GM12878 (cell line): ENCODE results near the gene BBOF1. TPM values are rescaled to one million over a fixed set of nuclear protein-coding genes. Genes with fewer than 3 reads are reported as not detected.

Experiments used
- ATAC-seq: fragments of 200-7000 bp; cut with Tn5 transposase; 3 replicates; pipeline ENCODE4 v1.9.1; 2020; ENCODE audit warnings: mild to moderate bottlenecking, moderate library complexity
- Bru-seq: library from RNA; stranded (reverse); fragments of 400-500 nt; gene quantifications from one replicate; lab custom pipeline; 2021; lab: Mats Ljungman, UMichigan
- BruChase-seq, 2 experiments: library from RNA; stranded (reverse); fragments of 400-500 nt; gene quantifications; one replicate each; lab custom pipeline; 2021; lab: Mats Ljungman, UMichigan
- BruUV-seq: library from RNA; stranded (reverse); fragments of 400-500 nt; replicated peaks from 2 replicates; lab custom pipeline; 2021; lab: Mats Ljungman, UMichigan
- CTCF ChIA-PET: fragments of 300-600 bp; sonication (Branson Sonifier 250); formaldehyde crosslinking; extraction: SDS; loops from one replicate; lab custom pipeline; 2021; ENCODE audit warnings: inconsistent platforms; lab: Yijun Ruan, JAX
- POLR2A ChIA-PET: fragments of 350-600 bp; formaldehyde crosslinking; extraction: SDS; loops from one replicate; lab custom pipeline; 2021; ENCODE audit warnings: inconsistent platforms; lab: Charles Lee
- RAD21 ChIA-PET: fragments of 300-600 bp; sonication (Branson Sonifier 250); formaldehyde crosslinking; loops from one replicate; lab custom pipeline; 2023; ENCODE audit warnings: antibody characterized with exemption; ENCODE audit not compliant: unreplicated experiment; lab: Charles Lee
- SMC1A ChIA-PET: fragments of 300-600 bp; sonication (Branson Sonifier 250); formaldehyde crosslinking; loops from one replicate; lab custom pipeline; 2023; ENCODE audit not compliant: unreplicated experiment, uncharacterized antibody; lab: Charles Lee
- DNase-seq: peaks from one replicate; pipeline ENCODE4 v3.0.0-alpha.2; 2011; ENCODE audit warnings: low read depth, low spot score
- FAIRE-seq: peaks from 3 replicates; lab custom pipeline; 2011; peaks lifted over from hg19 to GRCh38; lab: Jason Lieb, UNC
- H2AFZ ChIP-seq: 2 replicates; pipeline ENCODE4 v1.6.0; 2011; ENCODE audit warnings: low read depth, low read length, control low read depth; ENCODE audit not compliant: control insufficient read depth
- H3K27ac ChIP-seq: 2 replicates; pipeline ENCODE4 v1.5.1; 2011; ENCODE audit warnings: control low read depth; ENCODE audit not compliant: control insufficient read depth, insufficient read depth
- H3K27me3 ChIP-seq, 2 experiments: replicated peaks in 1 of 2; 2 replicates each; pipeline versions ENCODE4 v1.6.0 to v1.6.1; 2011; ENCODE audit warnings: low read length in 1 of 2; ENCODE audit not compliant: control insufficient read depth in 2 of 2, insufficient read depth in 2 of 2
- H3K36me3 ChIP-seq, 2 experiments: 2 replicates each; pipeline ENCODE4 v1.5.1; 2011; ENCODE audit warnings: low read length in 1 of 2; ENCODE audit not compliant: control insufficient read depth in 2 of 2, insufficient read depth in 2 of 2
- H3K4me1 ChIP-seq: 2 replicates; pipeline ENCODE4 v1.6.1; 2011; ENCODE audit warnings: mild to moderate bottlenecking, low read length, moderate library complexity, mixed read lengths; ENCODE audit not compliant: control insufficient read depth, insufficient read depth
- H3K4me2 ChIP-seq: 2 replicates; pipeline ENCODE4 v1.6.0; 2011; ENCODE audit warnings: control low read depth; ENCODE audit not compliant: control insufficient read depth, insufficient read depth
- H3K4me3 ChIP-seq: fragments of 200-600 bp; sonication (generic); 2 replicates; pipeline ENCODE4 v1.5.1; 2016
- H3K79me2 ChIP-seq: 2 replicates; pipeline ENCODE4 v1.6.0; 2011; ENCODE audit warnings: low read length; ENCODE audit not compliant: control insufficient read depth, insufficient read depth
- H3K9ac ChIP-seq: 2 replicates; pipeline ENCODE4 v1.8.0; 2011; ENCODE audit warnings: low read length, control low read depth, mixed read lengths; ENCODE audit not compliant: control insufficient read depth, insufficient read depth
- H3K9me3 ChIP-seq: replicated peaks from 3 replicates; pipeline ENCODE4 v1.5.1; 2011; ENCODE audit warnings: mild to moderate bottlenecking, low read length; ENCODE audit not compliant: control insufficient read depth, insufficient read depth
- H4K20me1 ChIP-seq: 2 replicates; pipeline ENCODE4 v1.6.0; 2011; ENCODE audit not compliant: control insufficient read depth, insufficient read depth
- ASH2L ChIP-seq: fragments of 300-600, 200-600 bp; sonication (generic); IDR thresholded peaks from 2 replicates; pipeline ENCODE4 v1.6.1; 2017; ENCODE audit warnings: low read depth, mild to moderate bottlenecking, borderline replicate concordance
- ATF2 ChIP-seq: IDR thresholded peaks from 2 replicates; pipeline ENCODE4 v1.6.1; 2012; ENCODE audit warnings: low read length, inconsistent platforms
- ATF3 ChIP-seq: IDR thresholded peaks from 2 replicates; pipeline ENCODE4 v1.6.1; 2011; ENCODE audit warnings: low read depth, mild to moderate bottlenecking, low read length, moderate library complexity, borderline replicate concordance; ENCODE audit errors: extremely low read depth
- BCL11A ChIP-seq: IDR thresholded peaks from 2 replicates; pipeline ENCODE4 v1.6.1; 2011; ENCODE audit warnings: low read depth, low read length
- ELK1 ChIP-seq: IDR thresholded peaks from 2 replicates; pipeline ENCODE4 v1.6.1; 2012; ENCODE audit warnings: low read depth, low read length, improper control_type of control experiment
- ESRRA ChIP-seq: IDR thresholded peaks from 2 replicates; pipeline ENCODE4 v1.6.1; 2012; ENCODE audit warnings: mild to moderate bottlenecking, low read length, improper control_type of control experiment
- FOXK2 ChIP-seq: fragments of 450-650 bp; IDR thresholded peaks from 2 replicates; pipeline ENCODE4 v1.6.1; 2017; ENCODE audit warnings: mild to moderate bottlenecking, moderate library complexity
- HCFC1 ChIP-seq: fragments of 150-350 bp; IDR thresholded peaks from 2 replicates; pipeline ENCODE4 v1.6.1; 2014; ENCODE audit warnings: low read length
- MTA3 ChIP-seq: IDR thresholded peaks from 2 replicates; pipeline ENCODE4 v1.6.1; 2012; ENCODE audit warnings: low read length, inconsistent platforms, borderline replicate concordance
- MYC ChIP-seq: IDR thresholded peaks from 2 replicates; pipeline ENCODE4 v1.6.1; 2011; ENCODE audit warnings: mild to moderate bottlenecking, low read length, moderate library complexity, inconsistent platforms; ENCODE audit not compliant: insufficient read depth, insufficient replicate concordance, insufficient read length, severe bottlenecking
- NFXL1 ChIP-seq: fragments of 450-650 bp; IDR thresholded peaks from 2 replicates; pipeline ENCODE4 v1.6.1; 2017; ENCODE audit warnings: antibody characterized with exemption, mild to moderate bottlenecking, borderline replicate concordance
- PBX3 ChIP-seq: IDR thresholded peaks from 2 replicates; pipeline ENCODE4 v1.6.1; 2011; ENCODE audit warnings: mild to moderate bottlenecking, low read depth, low read length, moderate library complexity; ENCODE audit not compliant: insufficient replicate concordance
- POU2F2 ChIP-seq: IDR thresholded peaks from 3 replicates; pipeline ENCODE4 v1.6.1; 2011; ENCODE audit warnings: low read depth, mild to moderate bottlenecking, low read length, borderline replicate concordance
- YY1 ChIP-seq: IDR thresholded peaks from 2 replicates; pipeline ENCODE4 v1.6.1; 2011; ENCODE audit warnings: low read depth, mild to moderate bottlenecking, low read length
- ZNF274 ChIP-seq: IDR thresholded peaks from one replicate; pipeline ENCODE4 v1.8.0; 2011; ENCODE audit not compliant: insufficient read length, insufficient read depth
- WGBS: methylation state at CpG from one replicate; pipeline ENCODE4 v1.1.6; 2016; ENCODE audit warnings: low lambda C conversion rate; ENCODE audit not compliant: insufficient replicate concordance, insufficient coverage; ENCODE audit errors: missing lambda C conversion rate; 5-methylcytosine and 5-hydroxymethylcytosine counted together
- in situ Hi-C: fragments of 300-500 bp; cut with MboI; formaldehyde crosslinking; loops from 9 replicates; pipeline ENCODE4 v1.14.3; 2018; ENCODE audit warnings: mixed read lengths
- intact Hi-C: fragments of 100-400 bp; cut with micrococcal nuclease; formaldehyde crosslinking; loops from one replicate; pipeline ENCODE4 v1.14.2; 2022; ENCODE audit not compliant: unreplicated experiment
- long read RNA-seq, 2 experiments: library from polyadenylated mRNA; unstranded; transcript quantifications; one replicate each; pipeline ENCODE4 v2.0.0, GENCODE V29; 2019 to 2020
- polyA minus RNA-seq, 3 experiments: library from RNA; depleted of rRNA, polyadenylated mRNA; stranded (reverse); fragments of >200 nt; gene quantifications; 2 replicates each; pipeline ENCODE4 v1.2.3, GENCODE V29; 2011
- polyA plus RNA-seq, 11 experiments: library from polyadenylated mRNA; depleted of rRNA in 4 of 11; unstranded in 6 of 11; stranded (reverse) in 5 of 11; fragments of >200 nt; fragmentation: Nextera tagmentation in 4 of 11; fragmentation: Illumina TruSeq in 1 of 11; extraction: Ambion mirVana in 4 of 11; extraction: Trizol in 1 of 11; gene quantifications; 1 replicate in 1 of 11; 2 replicates in 10 of 11; pipeline versions ENCODE4 v1.2.1 to v1.2.3, GENCODE V29; 2011 to 2016; ENCODE audit warnings: inconsistent platforms in 2 of 11, missing spikeins in 2 of 11, low read depth in 1 of 11
- total RNA-seq, 4 experiments: library from RNA; depleted of rRNA in 3 of 4; stranded (reverse); fragments of >200 nt in 3 of 4; fragmentation: Illumina TruSeq in 1 of 4; extraction: Trizol in 1 of 4; gene quantifications; 2 replicates each; pipeline versions ENCODE4 v1.2.1 to v1.2.3, GENCODE V29; 2013 to 2021

Gene BBOF1
- total RNA-seq (2013; cell fraction: nucleolus; rRNA removed), result 3.1 and 3.9 TPM in 2 replicates
- total RNA-seq (2014; rRNA removed), result 0.79 and 1.6 TPM in 2 replicates
- total RNA-seq (2014; rRNA removed; fragmentation: Illumina TruSeq; extraction: Trizol), result 2.4 and 2.6 TPM in 2 replicates
- total RNA-seq (2021), result 0.64 and 0.77 TPM in 2 replicates
- 0.84 TPM for polyA plus RNA-seq (2011; ENCODE audit: low read depth)
- 0.50 and 0.58 TPM in 2 replicates for polyA plus RNA-seq (2011; rRNA removed)
- polyA plus RNA-seq (2011; cell fraction: cytosol; rRNA removed), result 0.10 and 0.18 TPM in 2 replicates
- 0.33 and 0.42 TPM in 2 replicates for polyA plus RNA-seq (2011; cell fraction: nucleus; rRNA removed)
- polyA plus RNA-seq (2012), result 0.58 and 0.83 TPM in 2 replicates
- 1.3 and 2.1 TPM in 2 replicates for polyA plus RNA-seq (2014; fragmentation: Illumina TruSeq; extraction: Trizol)
- under 1 TPM; 0.60 to 0.69 TPM for polyA plus RNA-seq (2014; fragmentation: Nextera tagmentation; extraction: Ambion mirVana)
- 0.34 and 1.3 TPM in 2 replicates for polyA plus RNA-seq (2014; rRNA removed)
- polyA plus RNA-seq (2016; fragmentation: Nextera tagmentation; extraction: Ambion mirVana), result 1 to 10 TPM in 1 of 2 experiments, under 1 TPM in 1; 0.79 to 1.4 TPM
- 0.15 and 0.22 TPM in 2 replicates for polyA minus RNA-seq (2011; rRNA and poly(A)+ RNA removed)
- polyA minus RNA-seq (2011; cell fraction: cytosol; rRNA and poly(A)+ RNA removed), result not detected in 2 replicates
- polyA minus RNA-seq (2011; cell fraction: nucleus; rRNA and poly(A)+ RNA removed), result not detected in 2 replicates
- percentile 28 among the genes with signal in this experiment for Bru-seq, nascent RNA
- percentile 24 among the genes with signal in this experiment for BruChase-seq, experiment 1, labeled RNA remaining after a 6-hour chase
- percentile 25 among the genes with signal in this experiment for BruChase-seq, experiment 2, labeled RNA remaining after a 2-hour chase
- long read RNA-seq, experiment 1, result 0 reads
- long read RNA-seq, experiment 2, partial matches to known transcripts, result 0 of 5 reads
- long read RNA-seq, experiment 2, other reads (novel, unspliced or antisense), result 5 of 5 reads

- H3K9ac ChIP-seq, result peak within 1 kb of the TSS; percentile 69
- peak; percentile 97 for ATAC-seq
- peak within 1 kb of the TSS; percentile 76 for H3K4me2 ChIP-seq
- no peaks in the 10 kb centered on the region for H3K4me1 ChIP-seq
- no peaks in the 10 kb centered on the region for H3K27me3 ChIP-seq
- BruUV-seq, result TSS peak; percentile 76
- ChIA-PET POLR2A (interaction anchor here (0.8 to 0.9 kb wide), 2 partner anchors 222 to 322 kb away, joined by 3 read pairs; no protein-coding TSS in a partner anchor), SMC1A (no interaction called here), RAD21 (interaction anchor here (0.8 kb wide), 1 partner anchor 67 kb away, joined by 3 read pairs; no protein-coding TSS in a partner anchor), CTCF (interaction anchor here (1.0 to 1.2 kb wide), 2 partner anchors 21 to 189 kb away, joined by 3 to 6 read pairs; no protein-coding TSS in a partner anchor)
- H3K4me3 ChIP-seq, result peak within 1 kb of the TSS; percentile 93
- no peaks in the 10 kb centered on the region for H3K9me3 ChIP-seq
- peak within 1 kb of the TSS; percentile 79 for H3K27ac ChIP-seq
- WGBS, result 1% methylated on average over 79 of the region's 93 CpGs
- no peaks in the 10 kb centered on the region for H3K36me3 ChIP-seq
- peak; percentile 15 for DNase-seq
- in situ Hi-C loops, result no loop called here
- no peaks in the 10 kb centered on the region for H4K20me1 ChIP-seq
- FAIRE-seq, result peak; percentile 65
- no peaks in the 10 kb centered on the region; the same call in 1 of the 2 replicates for H3K79me2 ChIP-seq
- intact Hi-C loops, result no loop called here
- peak within 1 kb of the TSS; percentile 92 for H2AFZ ChIP-seq
- TF ChIP-seq ESRRA (no peak), MTA3 (no peak), ELK1 (no peak), HCFC1 (peak; percentile 54), YY1 (peak; percentile 49), ZNF274 (no peak), ATF3 (0 out of 2 replicates have a peak, but pooled peaks have one; percentile 6), ASH2L (no peak), PBX3 (no peak), ATF2 (no peak), FOXK2 (no peak), MYC (peak; percentile 48), BCL11A (no peak), NFXL1 (no peak), POU2F2 (no peak)
These were observed at the start of gene BBOF1, which contains the start of gene ENTPD5 for GRCh38 chr14:74018586-74019407. TSS of gene BBOF1 (plus strand) at chr14:74019349. CDS start at chr14:74019479, 130 bp downstream. TSS of gene ENTPD5 (minus strand) at chr14:74019288. CDS start at chr14:73988102, 31,186 bp downstream.
